HCT116 (cell line): ENCODE results near the gene ERN1. TPM values are rescaled to one million over a fixed set of nuclear protein-coding genes. Genes with fewer than 3 reads are reported as not detected.

Experiments used
- ATAC-seq: fragments of 200-7000 bp; cut with Tn5 transposase; 2 replicates; pipeline ENCODE4 v1.9.1; 2020; ENCODE audit warnings: mild to moderate bottlenecking, moderate library complexity
- BruUV-seq: library from RNA; stranded (reverse); fragments of 400-500 nt; replicated peaks from 2 replicates; lab custom pipeline; 2021; lab: Mats Ljungman, UMichigan
- CTCF ChIA-PET: fragments of 300-600 bp; sonication (Branson Sonifier 250); formaldehyde crosslinking; loops from one replicate; lab custom pipeline; 2021; ENCODE audit warnings: antibody characterized with exemption; lab: Charles Lee
- POLR2A ChIA-PET: fragments of 300-600, 350-600 bp; sonication (Branson Sonifier 250); formaldehyde crosslinking; loops from one replicate; lab custom pipeline; 2021; ENCODE audit warnings: antibody characterized with exemption; lab: Charles Lee
- RAD21 ChIA-PET, 2 experiments: fragments of 300-600 bp; sonication (Branson Sonifier 250); formaldehyde crosslinking; loops; one replicate each; lab custom pipeline; 2023; ENCODE audit warnings: low total read pairs in 2 of 2; ENCODE audit not compliant: uncharacterized antibody in 2 of 2, unreplicated experiment in 2 of 2, low non-redundant PET in 1 of 2; lab: Charles Lee
- DNase-seq: peaks from one replicate; pipeline ENCODE4 v3.0.0-alpha.2; 2010; ENCODE audit warnings: low read depth, low spot score
- H2AFZ ChIP-seq: fragments of 200-600 bp; shearing (Covaris generic), sonication (generic); 2 replicates; pipeline ENCODE4 v1.6.1; 2017; ENCODE audit warnings: low read depth, mixed run types, mixed read lengths, antibody characterized with exemption, low read length; ENCODE audit not compliant: poor library complexity, severe bottlenecking
- H3K27ac ChIP-seq: 2 replicates; pipeline ENCODE4 v1.5.1; 2012; ENCODE audit warnings: low read depth, low read length
- H3K27me3 ChIP-seq: fragments of 200-600 bp; sonication (generic); 2 replicates; pipeline ENCODE4 v1.6.1; 2016; ENCODE audit warnings: mixed run types, low read length, mixed read lengths; ENCODE audit not compliant: insufficient read depth
- H3K36me3 ChIP-seq, 2 experiments: fragments of 200-500 bp in 1 of 2; fragments of 200-600 bp in 1 of 2; sonication (Bioruptor generic) in 1 of 2; sonication (generic) in 1 of 2; 2 replicates each; pipeline versions ENCODE4 v1.5.1 to v1.6.1; 2014 to 2016; ENCODE audit warnings: low read length in 2 of 2, inconsistent platforms in 1 of 2, mixed read lengths in 1 of 2, mixed run types in 1 of 2; ENCODE audit not compliant: insufficient read depth in 2 of 2, control insufficient read depth in 1 of 2
- H3K4me1 ChIP-seq, 2 experiments: fragments of 200-600 bp in 1 of 2; sonication (generic) in 1 of 2; 2 replicates each; pipeline versions ENCODE4 v1.5.1 to v1.6.1; 2012 to 2017; ENCODE audit warnings: low read length in 2 of 2, inconsistent platforms in 1 of 2, mild to moderate bottlenecking in 1 of 2, mixed read lengths in 1 of 2, mixed run types in 1 of 2, moderate library complexity in 1 of 2; ENCODE audit not compliant: insufficient read depth in 2 of 2, control insufficient read depth in 1 of 2
- H3K4me2 ChIP-seq: fragments of 200-600 bp; sonication (generic); 2 replicates; pipeline ENCODE4 v1.6.1; 2017; ENCODE audit warnings: mixed run types, low read length, mixed read lengths
- H3K4me3 ChIP-seq, 2 experiments: fragments of 200-600 bp in 1 of 2; sonication (generic) in 1 of 2; replicated peaks in 1 of 2; 2 replicates each; pipeline ENCODE4 v1.5.1; 2011 to 2016; ENCODE audit warnings: low read length in 2 of 2, control low read depth in 1 of 2, low read depth in 1 of 2, mild to moderate bottlenecking in 1 of 2, mixed read lengths in 1 of 2, mixed run types in 1 of 2
- H3K79me2 ChIP-seq: fragments of 200-600 bp; sonication (generic); 2 replicates; pipeline ENCODE4 v1.6.1; 2017; ENCODE audit warnings: mild to moderate bottlenecking, mixed run types, low read length, moderate library complexity, mixed read lengths; ENCODE audit not compliant: insufficient read depth
- H3K9ac ChIP-seq: fragments of 200-600 bp; sonication (generic); 2 replicates; pipeline ENCODE4 v1.6.1; 2016; ENCODE audit warnings: low read length, mixed read lengths
- H3K9me2 ChIP-seq: fragments of 200-600 bp; sonication (generic), shearing (Covaris generic); 2 replicates; pipeline ENCODE4 v1.6.1; 2017; ENCODE audit warnings: mixed run types, mild to moderate bottlenecking, moderate library complexity; ENCODE audit not compliant: insufficient read depth
- H3K9me3 ChIP-seq, 2 experiments: fragments of 200-500 bp in 1 of 2; fragments of 200-600 bp in 1 of 2; sonication (Bioruptor generic) in 1 of 2; sonication (generic) in 1 of 2; 2 replicates each; pipeline ENCODE4 v1.6.1; 2014 to 2017; ENCODE audit warnings: low read length in 2 of 2, mixed read lengths in 2 of 2, inconsistent platforms in 1 of 2, low read depth in 1 of 2, mild to moderate bottlenecking in 1 of 2, mixed run types in 1 of 2, moderate library complexity in 1 of 2; ENCODE audit not compliant: control insufficient read depth in 1 of 2, insufficient read depth in 1 of 2
- H4K20me1 ChIP-seq: fragments of 200-600 bp; sonication (generic), shearing (Covaris generic); 2 replicates; pipeline ENCODE4 v1.6.1; 2017; ENCODE audit warnings: mixed run types, mild to moderate bottlenecking, moderate library complexity; ENCODE audit not compliant: insufficient read depth
- CBX3 ChIP-seq: IDR thresholded peaks from 2 replicates; pipeline ENCODE4 v1.6.1; 2012; ENCODE audit warnings: low read depth
- CTCF ChIP-seq, 3 experiments: fragments of 200-600 bp in 1 of 3; sonication (generic) in 1 of 3; IDR thresholded peaks in 2 of 3; conservative IDR thresholded peaks in 1 of 3; 2 replicates each; pipeline ENCODE4 v1.5.1; 2012 to 2017; ENCODE audit warnings: low read depth in 2 of 3, low read length in 2 of 3, antibody characterized with exemption in 1 of 3, borderline replicate concordance in 1 of 3, control low read depth in 1 of 3, mild to moderate bottlenecking in 1 of 3, mixed read lengths in 1 of 3, mixed run types in 1 of 3, moderate library complexity in 1 of 3; ENCODE audit not compliant: insufficient read depth in 1 of 3
- EGR1 ChIP-seq: IDR thresholded peaks from 2 replicates; pipeline ENCODE4 v1.6.1; 2012; ENCODE audit warnings: low read depth
- EZH2 ChIP-seq: fragments of 200-600 bp; sonication (generic); IDR thresholded peaks from 2 replicates; pipeline ENCODE4 v1.6.1; 2017; ENCODE audit warnings: antibody characterized with exemption, mixed run types
- FOSL1 ChIP-seq: IDR thresholded peaks from 2 replicates; pipeline ENCODE4 v1.6.1; 2012; ENCODE audit warnings: low read depth
- POLR2A ChIP-seq: IDR thresholded peaks from 2 replicates; pipeline ENCODE4 v1.7.0; 2011; ENCODE audit warnings: borderline replicate concordance; ENCODE audit not compliant: insufficient read depth, insufficient read length; ENCODE audit errors: extremely low read depth
- SIN3A ChIP-seq: IDR thresholded peaks from 2 replicates; pipeline ENCODE4 v1.6.1; 2012; ENCODE audit warnings: low read depth
- SRF ChIP-seq: IDR thresholded peaks from 2 replicates; pipeline ENCODE4 v1.6.1; 2012; ENCODE audit warnings: low read depth
- TCF7L2 ChIP-seq: IDR thresholded peaks from 2 replicates; pipeline ENCODE4 v1.7.0; 2011; ENCODE audit warnings: borderline replicate concordance, inconsistent platforms; ENCODE audit not compliant: insufficient read depth, insufficient read length; ENCODE audit errors: extremely low read depth
- YY1 ChIP-seq: IDR thresholded peaks from 2 replicates; pipeline ENCODE4 v1.6.1; 2011; ENCODE audit warnings: low read length, low read depth, moderate library complexity, mild to moderate bottlenecking; ENCODE audit not compliant: insufficient replicate concordance; ENCODE audit errors: extremely low read depth
- intact Hi-C: fragments of 100-400 bp; cut with micrococcal nuclease; formaldehyde crosslinking; loops from 2 replicates; pipeline ENCODE4 v1.10.0; 2022
- total RNA-seq: library from RNA; stranded (reverse); gene quantifications from one replicate; pipeline ENCODE4 v1.2.1, GENCODE V29; 2021; ENCODE audit not compliant: unreplicated experiment
- TF ChIP-seq, protein P1 (sequence below): IDR thresholded peaks from 2 replicates; pipeline ENCODE4 v1.6.1; 2011; ENCODE audit warnings: mild to moderate bottlenecking, low read length, moderate library complexity; ENCODE audit not compliant: insufficient replicate concordance; ENCODE audit errors: extremely low read depth
- TF ChIP-seq, protein P2 (sequence below): IDR thresholded peaks from 2 replicates; pipeline ENCODE4 v1.6.1; 2012; ENCODE audit warnings: low read depth
- TF ChIP-seq, protein P3 (sequence below): IDR thresholded peaks from 2 replicates; pipeline ENCODE4 v1.6.1; 2012
- TF ChIP-seq, protein P4 (sequence below): IDR thresholded peaks from 2 replicates; pipeline ENCODE4 v1.6.1; 2012

ERN1 gene
- total RNA-seq, 1 experiment from 2014 or later = 28.2 TPM

DNA sequence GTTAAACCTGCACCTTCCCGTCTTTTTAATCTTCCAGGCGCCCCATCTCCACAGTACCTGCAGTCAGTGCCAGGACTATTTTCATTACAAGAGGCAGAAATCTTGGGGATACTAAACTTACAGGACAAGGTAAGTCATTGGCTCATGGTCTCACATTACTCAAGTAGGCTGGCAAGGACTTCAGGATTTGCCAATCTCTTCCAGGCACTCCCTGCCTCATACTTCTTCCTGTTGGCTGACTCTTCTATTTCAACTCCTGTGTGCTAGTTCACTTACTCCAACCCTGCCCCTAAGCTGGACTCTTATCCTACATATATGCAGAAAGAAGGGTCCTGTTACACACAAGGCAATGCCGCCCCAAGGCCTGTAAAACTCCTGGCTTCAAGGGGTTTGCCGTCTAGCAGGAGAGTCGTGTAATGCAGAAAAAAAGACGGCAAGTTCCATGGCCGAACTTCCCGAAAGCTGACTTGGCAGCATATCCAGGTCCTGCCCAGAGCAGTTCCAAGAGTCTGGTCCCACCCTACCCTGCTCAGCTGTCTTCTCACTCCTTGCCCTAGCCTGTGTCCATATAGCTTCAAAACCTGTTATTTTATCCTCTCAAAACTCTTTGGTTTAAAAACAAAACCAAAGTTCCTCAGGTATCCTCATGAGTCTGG lies 14.8 kb downstream of the ERN1 start (continued):
- TF ChIP-seq, protein P1, sequence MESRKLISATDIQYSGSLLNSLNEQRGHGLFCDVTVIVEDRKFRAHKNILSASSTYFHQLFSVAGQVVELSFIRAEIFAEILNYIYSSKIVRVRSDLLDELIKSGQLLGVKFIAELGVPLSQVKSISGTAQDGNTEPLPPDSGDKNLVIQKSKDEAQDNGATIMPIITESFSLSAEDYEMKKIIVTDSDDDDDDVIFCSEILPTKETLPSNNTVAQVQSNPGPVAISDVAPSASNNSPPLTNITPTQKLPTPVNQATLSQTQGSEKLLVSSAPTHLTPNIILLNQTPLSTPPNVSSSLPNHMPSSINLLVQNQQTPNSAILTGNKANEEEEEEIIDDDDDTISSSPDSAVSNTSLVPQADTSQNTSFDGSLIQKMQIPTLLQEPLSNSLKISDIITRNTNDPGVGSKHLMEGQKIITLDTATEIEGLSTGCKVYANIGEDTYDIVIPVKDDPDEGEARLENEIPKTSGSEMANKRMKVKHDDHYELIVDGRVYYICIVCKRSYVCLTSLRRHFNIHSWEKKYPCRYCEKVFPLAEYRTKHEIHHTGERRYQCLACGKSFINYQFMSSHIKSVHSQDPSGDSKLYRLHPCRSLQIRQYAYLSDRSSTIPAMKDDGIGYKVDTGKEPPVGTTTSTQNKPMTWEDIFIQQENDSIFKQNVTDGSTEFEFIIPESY = no peak
- TF ChIP-seq, protein P2, sequence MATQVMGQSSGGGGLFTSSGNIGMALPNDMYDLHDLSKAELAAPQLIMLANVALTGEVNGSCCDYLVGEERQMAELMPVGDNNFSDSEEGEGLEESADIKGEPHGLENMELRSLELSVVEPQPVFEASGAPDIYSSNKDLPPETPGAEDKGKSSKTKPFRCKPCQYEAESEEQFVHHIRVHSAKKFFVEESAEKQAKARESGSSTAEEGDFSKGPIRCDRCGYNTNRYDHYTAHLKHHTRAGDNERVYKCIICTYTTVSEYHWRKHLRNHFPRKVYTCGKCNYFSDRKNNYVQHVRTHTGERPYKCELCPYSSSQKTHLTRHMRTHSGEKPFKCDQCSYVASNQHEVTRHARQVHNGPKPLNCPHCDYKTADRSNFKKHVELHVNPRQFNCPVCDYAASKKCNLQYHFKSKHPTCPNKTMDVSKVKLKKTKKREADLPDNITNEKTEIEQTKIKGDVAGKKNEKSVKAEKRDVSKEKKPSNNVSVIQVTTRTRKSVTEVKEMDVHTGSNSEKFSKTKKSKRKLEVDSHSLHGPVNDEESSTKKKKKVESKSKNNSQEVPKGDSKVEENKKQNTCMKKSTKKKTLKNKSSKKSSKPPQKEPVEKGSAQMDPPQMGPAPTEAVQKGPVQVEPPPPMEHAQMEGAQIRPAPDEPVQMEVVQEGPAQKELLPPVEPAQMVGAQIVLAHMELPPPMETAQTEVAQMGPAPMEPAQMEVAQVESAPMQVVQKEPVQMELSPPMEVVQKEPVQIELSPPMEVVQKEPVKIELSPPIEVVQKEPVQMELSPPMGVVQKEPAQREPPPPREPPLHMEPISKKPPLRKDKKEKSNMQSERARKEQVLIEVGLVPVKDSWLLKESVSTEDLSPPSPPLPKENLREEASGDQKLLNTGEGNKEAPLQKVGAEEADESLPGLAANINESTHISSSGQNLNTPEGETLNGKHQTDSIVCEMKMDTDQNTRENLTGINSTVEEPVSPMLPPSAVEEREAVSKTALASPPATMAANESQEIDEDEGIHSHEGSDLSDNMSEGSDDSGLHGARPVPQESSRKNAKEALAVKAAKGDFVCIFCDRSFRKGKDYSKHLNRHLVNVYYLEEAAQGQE = no peak
- TF ChIP-seq FOSL1 = no peak

DNA sequence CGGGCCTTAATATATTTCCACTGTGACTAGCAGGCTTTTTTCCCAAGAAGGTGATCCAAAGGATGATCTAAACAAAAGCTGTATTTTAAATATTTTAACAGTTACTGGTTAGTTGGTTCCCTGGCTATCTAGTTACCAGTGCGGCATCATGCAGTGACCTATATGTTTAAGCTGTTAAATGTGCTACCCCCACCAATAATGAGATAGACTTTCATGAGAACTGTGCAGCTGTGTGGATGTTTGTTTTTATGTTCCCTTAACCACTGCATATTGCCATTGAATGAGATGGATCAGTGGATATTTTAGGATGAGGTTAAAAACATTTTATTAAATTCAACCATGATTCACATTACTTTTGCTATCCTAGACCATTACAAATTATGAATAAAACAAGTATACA lies 16.9 kb downstream of the ERN1 start:
- Histone ChIP-seq H2AFZ (no peak overlapping the region), H3K9me3 (no peaks in the 10 kb centered on the region), H3K27ac (no peak overlapping the region), H4K20me1 (no peaks in the 10 kb centered on the region), H3K4me3 (no peak overlapping the region), H3K4me2 (no peak overlapping the region), H3K9me2 (no peaks in the 10 kb centered on the region), H3K4me1 (peaks cover 5 to 13% of the 10 kb centered on the region in 2 experiments; a peak in 3 of 4 replicates), H3K36me3 (no peaks in the 10 kb centered on the region), H3K79me2 (peaks cover 15% of the 10 kb centered on the region), H3K9ac (no peak overlapping the region), H3K27me3 (no peaks in the 10 kb centered on the region)
- ChIA-PET POLR2A (no interaction called here), CTCF (interaction anchor here (1.0 kb wide), 1 partner anchor 21 kb away, joined by 3 read pairs; no protein-coding TSS in a partner anchor), RAD21 (no interaction called here)
- no TSS peak for BruUV-seq
- DNase-seq (no peak), ATAC-seq (no peak)
- intact Hi-C loops = no loop called here
- TF ChIP-seq, protein P1 = no peak
- TF ChIP-seq EZH2 (no peak), POLR2A (no peak), CBX3 (no peak), SRF (no peak), EGR1 (no peak), TCF7L2 (no peak), YY1 (no peak), SIN3A (no peak), CTCF (IDR thresholded peaks at IDR 0.05 in 2 of 3, conservative IDR thresholded peaks at IDR 0.05 in 1 of 3; ENCODE audit: borderline replicate concordance in 1 of 3, insufficient read depth in 1 of 3, low read depth in 2 of 3, low read length in 2 of 3) (no peak)
- TF ChIP-seq, protein P3, sequence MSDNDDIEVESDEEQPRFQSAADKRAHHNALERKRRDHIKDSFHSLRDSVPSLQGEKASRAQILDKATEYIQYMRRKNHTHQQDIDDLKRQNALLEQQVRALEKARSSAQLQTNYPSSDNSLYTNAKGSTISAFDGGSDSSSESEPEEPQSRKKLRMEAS = no peak
- TF ChIP-seq, protein P4, sequence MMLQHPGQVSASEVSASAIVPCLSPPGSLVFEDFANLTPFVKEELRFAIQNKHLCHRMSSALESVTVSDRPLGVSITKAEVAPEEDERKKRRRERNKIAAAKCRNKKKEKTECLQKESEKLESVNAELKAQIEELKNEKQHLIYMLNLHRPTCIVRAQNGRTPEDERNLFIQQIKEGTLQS = no peak
